Spleen (tissue), 7 donors: ENCODE measurements around the gene PPP1R3D.

Experiments
- POLR2A ChIP-seq, 3 donors: fragments of 450-650 bp; IDR thresholded peaks; one replicate each; pipeline ENCODE4 v1.5.1; 2017; ENCODE audit warnings: antibody characterized with exemption in 3 of 3, mild to moderate bottlenecking in 1 of 3
- TF ChIP-seq, protein P1 (sequence below), 11 experiments: fragments of 200-600 bp in 7 of 11; fragments of 450-650 bp in 4 of 11; sonication (generic) in 4 of 11; IDR thresholded peaks in 8 of 11; conservative IDR thresholded peaks in 3 of 11; 1 replicate in 7 of 11; 2 replicates in 4 of 11; pipeline versions ENCODE4 v1.4.0 to v1.8.0; 2016 to 2021; ENCODE audit warnings: antibody characterized with exemption in 11 of 11, inconsistent platforms in 4 of 11, mild to moderate bottlenecking in 1 of 11
- donor health status: DM: no; HTN: no; CAD: no; lungs with moderate emphysema.
- donor health status: DM: no; HTN: no; CAD: no.
- donor health status: DM: no; HTN: no; CAD: no.

DNA sequence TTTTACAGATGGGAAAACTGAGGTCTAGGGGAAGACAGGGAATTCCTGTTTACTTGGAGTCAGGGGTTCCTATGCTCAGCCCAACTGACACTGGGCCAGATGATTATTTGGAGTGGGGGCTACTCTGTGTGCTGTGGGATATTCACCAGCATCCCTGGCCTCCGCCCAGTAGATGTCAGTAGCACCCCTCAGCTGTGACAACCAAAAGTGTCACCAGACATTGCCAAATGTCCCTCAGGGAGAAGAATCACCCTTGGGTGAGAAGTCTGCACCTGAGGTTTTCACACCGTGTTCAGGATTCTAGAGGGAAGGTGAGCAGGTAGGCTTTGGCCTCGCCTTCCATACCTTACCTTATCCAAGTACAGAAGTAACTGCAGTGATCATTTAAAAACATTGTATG lies 45.8 kb upstream of the PPP1R3D start:
- TF ChIP-seq, protein P1, sequence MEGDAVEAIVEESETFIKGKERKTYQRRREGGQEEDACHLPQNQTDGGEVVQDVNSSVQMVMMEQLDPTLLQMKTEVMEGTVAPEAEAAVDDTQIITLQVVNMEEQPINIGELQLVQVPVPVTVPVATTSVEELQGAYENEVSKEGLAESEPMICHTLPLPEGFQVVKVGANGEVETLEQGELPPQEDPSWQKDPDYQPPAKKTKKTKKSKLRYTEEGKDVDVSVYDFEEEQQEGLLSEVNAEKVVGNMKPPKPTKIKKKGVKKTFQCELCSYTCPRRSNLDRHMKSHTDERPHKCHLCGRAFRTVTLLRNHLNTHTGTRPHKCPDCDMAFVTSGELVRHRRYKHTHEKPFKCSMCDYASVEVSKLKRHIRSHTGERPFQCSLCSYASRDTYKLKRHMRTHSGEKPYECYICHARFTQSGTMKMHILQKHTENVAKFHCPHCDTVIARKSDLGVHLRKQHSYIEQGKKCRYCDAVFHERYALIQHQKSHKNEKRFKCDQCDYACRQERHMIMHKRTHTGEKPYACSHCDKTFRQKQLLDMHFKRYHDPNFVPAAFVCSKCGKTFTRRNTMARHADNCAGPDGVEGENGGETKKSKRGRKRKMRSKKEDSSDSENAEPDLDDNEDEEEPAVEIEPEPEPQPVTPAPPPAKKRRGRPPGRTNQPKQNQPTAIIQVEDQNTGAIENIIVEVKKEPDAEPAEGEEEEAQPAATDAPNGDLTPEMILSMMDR (IDR thresholded peaks at IDR 0.05 in 8 of 11, conservative IDR thresholded peaks at IDR 0.05 in 3 of 11), result peak in 2 of 11 experiments; percentile 16 to 23
- no peak for TF ChIP-seq POLR2A (IDR thresholded peaks at IDR 0.05)
